HEK293 (cell line): Measurements from ENCODE around the gene KRT36.

Experiments used
- BCL11B ChIP-seq: fragments of 450-650 bp; formaldehyde crosslinking; IDR thresholded peaks from 2 replicates; pipeline ENCODE4 v1.5.1; 2016; ENCODE audit warnings: low read depth, missing biosample characterization, missing genetic modification characterization
- CTCF ChIP-seq: fragments of 450-650 bp; formaldehyde crosslinking; IDR thresholded peaks from 2 replicates; pipeline ENCODE4 v1.5.1; 2016; ENCODE audit warnings: missing biosample characterization, missing genetic modification characterization
- SP2 ChIP-seq: fragments of 450-650 bp; formaldehyde crosslinking; IDR thresholded peaks from 2 replicates; pipeline ENCODE4 v1.5.1; 2016; ENCODE audit warnings: missing biosample characterization, missing genetic modification characterization
- YY1 ChIP-seq: fragments of 450-650 bp; formaldehyde crosslinking; IDR thresholded peaks from 2 replicates; pipeline ENCODE4 v1.5.1; 2018; ENCODE audit warnings: missing biosample characterization, missing genetic modification characterization
- ZBTB1 ChIP-seq: fragments of 450-650 bp; formaldehyde crosslinking; IDR thresholded peaks from 2 replicates; pipeline ENCODE4 v1.5.1; 2016; ENCODE audit warnings: missing biosample characterization, missing genetic modification characterization
- ZNF114 ChIP-seq: fragments of 450-650 bp; formaldehyde crosslinking; IDR thresholded peaks from 2 replicates; pipeline ENCODE4 v1.5.0; 2017; ENCODE audit warnings: missing biosample characterization, missing genetic modification characterization
- ZNF239 ChIP-seq: fragments of 450-650 bp; formaldehyde crosslinking; IDR thresholded peaks from 2 replicates; pipeline ENCODE4 v1.5.1; 2016; ENCODE audit warnings: missing biosample characterization, missing genetic modification characterization
- ZNF274 ChIP-seq, 2 experiments: fragments of 200-500 bp in 1 of 2; fragments of 450-650 bp in 1 of 2; sonication (Bioruptor generic) in 1 of 2; formaldehyde crosslinking in 1 of 2; IDR thresholded peaks; 2 replicates each; pipeline versions ENCODE4 v1.5.1 to v1.6.1; 2014 to 2016; ENCODE audit warnings: borderline replicate concordance in 1 of 2, inconsistent platforms in 1 of 2, low read length in 1 of 2, missing biosample characterization in 1 of 2, missing genetic modification characterization in 1 of 2
- ZNF426 ChIP-seq: fragments of 450-650 bp; formaldehyde crosslinking; IDR thresholded peaks from 2 replicates; pipeline ENCODE4 v1.5.1; 2017; ENCODE audit warnings: missing biosample characterization, missing genetic modification characterization, mild to moderate bottlenecking, inconsistent platforms, moderate library complexity
- ZNF529 ChIP-seq: fragments of 450-650 bp; formaldehyde crosslinking; IDR thresholded peaks from 2 replicates; pipeline ENCODE4 v1.5.1; 2017; ENCODE audit warnings: missing genetic modification characterization, missing biosample characterization; ENCODE audit not compliant: insufficient replicate concordance
- ZNF660 ChIP-seq: fragments of 450-650 bp; IDR thresholded peaks from 2 replicates; pipeline ENCODE4 v1.5.1; 2018; ENCODE audit warnings: missing biosample characterization, mild to moderate bottlenecking, missing genetic modification characterization
- ZNF76 ChIP-seq: fragments of 450-650 bp; formaldehyde crosslinking; IDR thresholded peaks from 2 replicates; pipeline ENCODE4; 2016; ENCODE audit warnings: low read depth, missing biosample characterization, missing genetic modification characterization, borderline replicate concordance
- ZSCAN30 ChIP-seq: fragments of 450-650 bp; IDR thresholded peaks from 2 replicates; pipeline ENCODE4 v1.5.1; 2018; ENCODE audit warnings: missing biosample characterization, mild to moderate bottlenecking, missing genetic modification characterization, moderate library complexity

- TF ChIP-seq SP2 (no peak), ZNF239 (tag by site-specific recombination) (no peak), CTCF (tag by site-specific recombination) (no peak), ZNF529 (tag by site-specific recombination) (no peak), ZNF76 (tag by site-specific recombination) (no peak), ZNF114 (tag by site-specific recombination) (no peak), YY1 (tag by site-specific recombination) (no peak), ZSCAN30 (tag by site-specific recombination) (no peak), ZNF660 (tag by site-specific recombination) (no peak), ZNF426 (tag by site-specific recombination) (no peak), ZNF274 (IDR thresholded peaks at IDR 0.05; ENCODE audit: low read length) (no peak), ZNF274 (tag by site-specific recombination; IDR thresholded peaks at IDR 0.05; ENCODE audit: borderline replicate concordance) (no peak), ZBTB1 (tag by site-specific recombination) (no peak), BCL11B (tag by site-specific recombination) (no peak)
These were observed 38.5 kb downstream of the KRT36 start for GRCh38 chr17:41451154-41451728.
